MM.1S (cell line): Measurements from ENCODE around the gene DNM1L.

Source experiments
- EZH2phosphoT487 ChIP-seq: fragments of 300-600 bp; sonication (generic); IDR thresholded peaks from 2 replicates; pipeline ENCODE4 v1.6.1; 2018; ENCODE audit warnings: antibody characterized with exemption, low read length
- TF ChIP-seq, protein P1 (sequence below): fragments of 300-600 bp; sonication (generic); IDR thresholded peaks from 2 replicates; pipeline ENCODE4 v1.5.1; 2016; ENCODE audit warnings: antibody characterized with exemption, low read length, mixed read lengths

DNA sequence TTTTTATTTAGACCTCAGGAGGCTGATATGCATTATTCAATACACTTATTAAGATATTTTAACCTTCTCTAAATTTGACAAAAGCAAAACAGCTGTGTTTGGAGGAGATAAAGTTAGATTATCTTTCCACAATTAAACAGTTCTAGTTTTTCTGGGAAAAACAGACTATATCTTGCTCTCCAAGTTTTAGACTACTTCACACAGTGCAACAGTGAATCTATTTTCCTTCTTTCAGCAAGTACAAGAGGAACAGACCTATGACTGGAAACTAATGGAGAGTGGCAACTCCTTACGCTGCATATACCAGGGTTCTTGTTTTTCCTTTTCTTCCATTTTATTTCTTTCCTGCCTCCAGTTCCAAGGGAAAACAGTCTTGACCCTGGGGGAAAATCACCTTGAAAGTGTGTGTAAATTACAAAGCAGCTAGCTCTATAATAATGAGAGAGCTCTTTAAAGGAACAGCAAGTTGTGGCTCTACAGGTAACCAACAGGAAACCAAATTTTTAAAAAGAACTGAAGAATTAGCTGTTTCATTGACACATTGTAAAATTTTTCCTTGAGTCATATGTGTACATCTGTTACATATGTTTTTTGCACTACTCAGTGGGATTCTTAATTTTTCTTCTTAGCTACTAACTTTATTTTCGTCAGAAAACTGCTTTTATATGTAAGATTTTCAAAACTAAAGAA lies 27.4 kb downstream of the DNM1L start:
- TF ChIP-seq, protein P1, sequence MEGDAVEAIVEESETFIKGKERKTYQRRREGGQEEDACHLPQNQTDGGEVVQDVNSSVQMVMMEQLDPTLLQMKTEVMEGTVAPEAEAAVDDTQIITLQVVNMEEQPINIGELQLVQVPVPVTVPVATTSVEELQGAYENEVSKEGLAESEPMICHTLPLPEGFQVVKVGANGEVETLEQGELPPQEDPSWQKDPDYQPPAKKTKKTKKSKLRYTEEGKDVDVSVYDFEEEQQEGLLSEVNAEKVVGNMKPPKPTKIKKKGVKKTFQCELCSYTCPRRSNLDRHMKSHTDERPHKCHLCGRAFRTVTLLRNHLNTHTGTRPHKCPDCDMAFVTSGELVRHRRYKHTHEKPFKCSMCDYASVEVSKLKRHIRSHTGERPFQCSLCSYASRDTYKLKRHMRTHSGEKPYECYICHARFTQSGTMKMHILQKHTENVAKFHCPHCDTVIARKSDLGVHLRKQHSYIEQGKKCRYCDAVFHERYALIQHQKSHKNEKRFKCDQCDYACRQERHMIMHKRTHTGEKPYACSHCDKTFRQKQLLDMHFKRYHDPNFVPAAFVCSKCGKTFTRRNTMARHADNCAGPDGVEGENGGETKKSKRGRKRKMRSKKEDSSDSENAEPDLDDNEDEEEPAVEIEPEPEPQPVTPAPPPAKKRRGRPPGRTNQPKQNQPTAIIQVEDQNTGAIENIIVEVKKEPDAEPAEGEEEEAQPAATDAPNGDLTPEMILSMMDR = no peak
- no peak for TF ChIP-seq EZH2phosphoT487
